ENCODE results near the gene NTM.

Gene NTM

DNA sequence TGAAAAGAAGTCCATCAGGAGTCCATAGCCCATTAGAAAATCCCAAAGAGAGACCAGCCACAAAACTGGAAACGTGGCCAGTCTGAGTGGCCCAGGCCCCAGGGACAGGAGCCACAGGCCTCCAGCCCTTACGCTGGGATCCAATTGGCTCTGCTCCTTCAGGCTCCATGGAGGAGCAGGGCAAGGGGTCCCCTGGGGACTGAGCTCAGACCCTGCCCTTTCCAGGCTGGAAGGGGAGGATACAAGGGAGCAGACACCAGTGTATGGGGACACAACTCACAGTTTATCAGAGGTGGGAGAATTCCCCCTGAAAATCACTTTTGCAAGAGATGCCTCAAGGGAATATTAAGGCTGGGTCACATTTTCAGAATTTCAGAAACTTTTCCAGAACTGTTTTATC is 227.5 kb downstream of the NTM start:
- no peak for DNase-seq

DNA sequence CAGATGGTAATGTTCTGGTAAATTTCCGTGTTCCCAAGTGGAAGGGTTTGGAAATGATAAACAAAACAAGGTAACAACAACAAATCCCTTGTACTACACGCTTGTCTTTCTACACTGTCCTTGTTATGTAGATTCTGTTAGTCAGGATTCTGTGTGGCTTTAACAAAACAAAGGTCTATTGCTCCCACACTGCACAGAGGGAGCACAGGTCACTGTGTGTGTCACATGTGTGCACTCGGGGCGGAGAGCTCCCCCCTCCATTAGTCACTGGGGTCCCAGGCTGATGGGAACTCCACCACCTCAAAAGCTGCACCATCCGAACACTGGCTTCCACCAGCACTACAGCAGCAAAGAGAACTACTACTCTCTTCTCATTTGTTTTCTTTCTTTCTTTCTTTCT is 227.9 kb downstream of the NTM start:
- DNase-seq = peak in 2 of 51 donors; percentile 32 to 53

DNA sequence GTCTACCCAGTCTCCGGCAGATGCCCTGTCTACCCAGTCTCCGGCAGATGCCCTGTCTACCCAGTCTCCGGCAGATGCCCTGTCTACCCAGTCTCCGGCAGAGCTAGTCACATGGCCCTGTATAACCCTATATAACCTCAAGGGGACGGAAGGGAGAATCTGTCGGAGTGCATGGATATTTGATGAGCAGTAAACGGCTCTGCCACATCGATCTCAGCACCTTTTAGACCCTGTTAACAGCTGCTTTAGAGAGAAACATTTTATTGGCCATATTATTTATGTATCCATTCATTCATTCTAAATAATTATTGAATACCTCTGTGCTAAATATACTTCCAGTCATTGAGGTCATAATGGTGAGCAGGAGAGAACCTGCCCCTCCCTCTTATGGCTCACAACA is 228.9 kb downstream of the NTM start:
- no peak for DNase-seq

DNA sequence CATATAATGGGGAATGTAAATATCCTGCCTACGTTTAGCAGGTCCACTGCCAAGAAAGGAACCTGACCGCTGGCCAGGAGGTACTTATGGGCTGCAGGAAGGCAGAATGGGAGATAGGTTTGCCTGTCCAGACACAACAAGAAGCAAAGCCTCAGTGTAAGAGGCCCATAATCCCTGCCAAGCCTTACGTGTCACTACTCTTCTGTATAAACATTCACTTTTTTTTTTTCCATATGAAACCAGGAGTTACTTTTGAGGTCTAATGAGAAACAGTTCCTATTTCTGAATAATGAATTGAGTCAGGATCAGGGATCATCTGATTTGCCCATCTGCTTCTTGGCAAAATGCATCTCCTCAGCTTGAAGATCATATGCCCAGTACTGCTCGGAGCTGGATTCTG is 230.2 kb downstream of the NTM start:
- DNase-seq = no peak

DNA sequence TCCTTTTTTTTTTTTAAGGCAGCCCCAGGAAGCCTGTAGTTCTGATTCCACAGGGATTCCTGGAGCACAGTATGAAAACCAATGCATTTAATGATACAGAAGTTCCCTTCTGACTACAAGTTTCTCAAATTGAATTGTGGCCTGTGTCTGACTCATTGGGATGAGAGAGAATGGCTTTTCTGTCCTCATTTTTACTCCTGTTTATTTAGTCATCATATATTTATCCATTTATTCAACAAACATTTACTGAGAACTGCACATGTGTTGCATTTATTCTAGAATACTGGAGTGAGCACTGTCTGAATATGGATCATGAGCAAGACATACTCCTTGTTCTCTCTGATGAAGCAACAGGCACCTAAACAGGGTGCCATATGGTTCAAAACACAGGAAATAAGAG is 231.2 kb downstream of the NTM start:
- no peak for DNase-seq

DNA sequence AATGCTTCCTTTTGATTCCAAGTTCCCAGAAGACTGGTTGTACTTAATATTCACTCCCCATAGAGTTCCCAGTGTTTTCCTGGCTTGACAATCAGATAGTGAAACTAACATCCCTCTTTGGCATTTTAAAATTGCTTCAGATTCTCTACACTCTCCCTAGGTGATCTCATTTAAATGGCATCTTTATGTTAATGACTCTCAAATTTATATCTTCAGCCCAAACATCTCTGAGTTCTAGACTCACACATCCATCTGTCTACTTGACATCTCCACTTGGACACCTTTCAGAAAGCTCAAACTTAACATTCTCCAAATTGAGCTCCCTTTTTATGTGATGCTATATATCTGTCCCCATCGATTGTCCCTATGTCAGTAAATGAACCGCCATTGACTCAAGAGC is 232.0 kb downstream of the NTM start:
- no peak for DNase-seq

DNA sequence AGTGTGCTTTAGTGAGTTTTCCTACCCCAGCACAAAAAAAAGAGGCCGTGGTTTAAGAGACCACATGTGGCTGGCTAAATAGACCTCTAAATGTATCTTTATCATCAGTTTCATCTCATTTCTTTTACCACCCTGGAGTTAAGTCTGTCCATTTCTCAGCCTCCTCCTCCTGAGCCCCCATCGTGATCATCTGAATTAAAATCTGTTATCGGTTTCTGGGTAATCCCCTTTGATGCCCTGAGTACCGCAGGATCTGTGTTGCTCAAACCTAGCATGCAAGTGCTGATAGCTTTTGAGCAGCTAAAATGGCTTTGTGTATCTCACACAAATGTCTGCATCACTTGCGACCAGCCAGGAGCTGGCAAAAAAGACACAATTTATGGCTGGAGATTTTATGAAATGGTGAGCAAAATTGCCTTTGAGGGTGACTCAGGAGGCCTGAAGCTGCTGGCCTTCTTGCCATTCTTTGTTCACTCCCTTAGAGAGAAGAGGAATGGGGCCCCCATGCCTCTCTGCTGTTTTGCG is 236.5 kb downstream of the NTM start:
- no peak for DNase-seq

DNA sequence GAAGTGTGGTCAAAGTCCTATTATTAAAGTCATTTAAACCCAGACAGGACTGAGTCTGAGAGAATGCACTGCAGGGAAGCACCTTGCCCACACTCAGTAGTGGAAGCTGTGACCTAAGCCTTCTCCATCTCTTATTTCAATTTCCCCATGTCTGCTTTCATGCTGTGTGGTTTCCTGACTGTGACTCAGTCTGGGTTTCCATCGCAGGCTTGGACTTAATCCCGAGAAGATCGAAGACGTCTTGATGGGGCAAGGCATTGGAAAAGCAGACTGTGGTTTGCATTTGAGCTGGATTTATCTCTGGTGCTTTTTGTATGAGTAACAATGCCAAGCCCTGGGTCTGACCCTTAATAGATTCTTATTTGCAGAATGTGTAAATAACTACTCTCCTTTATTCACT is 238.9 kb downstream of the NTM start:
- no peak for DNase-seq

DNA sequence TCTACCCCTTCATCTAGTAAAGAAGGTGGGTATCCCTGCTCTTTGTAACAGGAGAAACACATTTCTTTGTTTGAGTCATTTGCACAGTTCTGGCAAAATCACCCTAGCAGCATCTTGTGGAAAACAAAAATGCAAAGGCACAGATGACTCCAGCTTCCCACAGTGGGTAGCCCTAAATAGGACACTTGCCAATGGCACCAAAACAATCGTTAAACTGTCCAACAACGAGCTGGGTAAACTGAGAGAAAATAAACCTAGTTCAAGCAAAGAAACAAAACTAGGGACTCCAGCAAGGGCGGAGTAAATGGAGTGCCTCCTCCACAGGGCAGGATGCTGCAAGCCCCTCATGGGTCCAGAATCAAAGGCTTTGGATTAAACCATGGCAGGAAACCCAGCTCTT is 239.5 kb downstream of the NTM start:
- DNase-seq = peak in 3 of 51 donors; percentile 35 to 69 (median 54)

DNA sequence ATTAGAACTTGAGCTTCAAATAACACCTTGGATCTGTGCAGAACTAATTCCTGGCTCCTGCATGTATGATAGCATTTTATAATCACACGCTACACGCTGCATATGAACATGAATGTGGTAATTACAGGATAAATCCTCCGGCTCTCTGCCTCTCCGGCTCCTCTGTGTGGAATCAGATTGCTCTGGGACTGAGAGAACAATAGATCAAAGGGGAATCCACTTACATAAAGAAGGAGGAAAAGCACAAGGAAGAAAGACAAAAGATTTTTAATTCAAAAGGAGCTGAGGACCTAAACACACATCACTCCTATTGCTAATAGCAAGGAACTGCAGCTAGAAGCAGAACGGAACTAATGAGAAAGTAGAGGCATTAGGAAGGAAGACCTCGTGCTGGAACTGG is 240.9 kb downstream of the NTM start:
- DNase-seq = no peak

DNA sequence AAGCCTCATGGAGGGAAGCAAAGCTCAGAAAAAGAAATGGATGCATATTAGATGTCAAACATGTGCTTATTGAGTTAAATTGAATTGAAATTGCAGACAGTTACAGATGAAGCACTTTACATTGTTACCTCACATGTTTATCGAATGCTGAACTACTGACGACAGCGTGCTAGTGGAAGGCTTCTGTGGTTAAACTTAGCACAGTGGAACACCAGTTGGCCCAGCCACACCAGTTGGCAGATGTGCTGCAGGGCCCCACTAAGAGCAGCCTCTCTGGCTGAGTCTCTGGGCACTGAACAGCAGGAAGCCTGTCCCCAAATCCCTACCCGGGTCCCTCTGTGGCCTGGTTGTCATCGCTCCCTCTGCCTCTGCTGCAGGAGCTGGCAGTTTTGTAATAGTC is 242.1 kb downstream of the NTM start:
- DNase-seq = no peak

DNA sequence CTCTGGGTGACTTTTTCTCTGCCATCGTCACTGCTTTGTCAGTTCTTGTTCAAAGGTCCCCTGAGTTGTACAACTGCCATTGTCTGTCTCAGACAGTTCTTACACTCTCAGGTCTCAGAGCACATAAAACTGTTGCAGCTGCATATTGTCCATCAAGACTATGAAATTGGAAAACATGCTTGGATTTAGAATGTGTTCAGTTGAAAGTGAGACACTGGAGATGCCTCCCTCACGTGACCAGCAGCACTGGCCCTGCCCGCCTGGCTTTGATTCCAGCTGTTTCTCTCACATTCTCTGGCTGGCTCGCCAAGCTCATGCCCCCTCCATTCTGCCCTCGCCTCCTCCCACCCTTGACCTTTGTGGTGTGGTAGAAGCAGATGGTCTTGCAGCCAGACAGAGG is 244.2 kb downstream of the NTM start:
- DNase-seq = peak in 23 of 51 donors; percentile 32 to 74 (median 50)

DNA sequence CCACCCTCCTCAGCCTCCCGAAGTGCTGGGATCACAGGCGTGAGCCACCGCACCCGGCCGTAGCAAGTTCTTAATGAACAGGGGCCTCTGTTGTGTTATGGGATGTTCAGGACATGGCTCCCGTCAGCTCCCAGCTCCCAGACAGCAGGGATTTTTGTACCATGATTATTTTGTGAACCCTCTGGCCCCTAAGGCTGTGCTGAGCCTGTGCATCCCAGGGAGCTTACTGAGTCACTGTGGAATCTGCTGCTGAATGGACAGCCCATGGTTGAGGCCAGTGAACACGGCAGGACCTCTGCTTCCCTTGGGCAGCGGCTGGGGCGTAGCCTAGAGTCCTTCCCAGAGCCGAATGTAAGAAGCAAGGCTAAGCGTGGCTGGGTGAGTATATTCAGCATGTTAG is 245.2 kb downstream of the NTM start:
- DNase-seq = no peak

DNA sequence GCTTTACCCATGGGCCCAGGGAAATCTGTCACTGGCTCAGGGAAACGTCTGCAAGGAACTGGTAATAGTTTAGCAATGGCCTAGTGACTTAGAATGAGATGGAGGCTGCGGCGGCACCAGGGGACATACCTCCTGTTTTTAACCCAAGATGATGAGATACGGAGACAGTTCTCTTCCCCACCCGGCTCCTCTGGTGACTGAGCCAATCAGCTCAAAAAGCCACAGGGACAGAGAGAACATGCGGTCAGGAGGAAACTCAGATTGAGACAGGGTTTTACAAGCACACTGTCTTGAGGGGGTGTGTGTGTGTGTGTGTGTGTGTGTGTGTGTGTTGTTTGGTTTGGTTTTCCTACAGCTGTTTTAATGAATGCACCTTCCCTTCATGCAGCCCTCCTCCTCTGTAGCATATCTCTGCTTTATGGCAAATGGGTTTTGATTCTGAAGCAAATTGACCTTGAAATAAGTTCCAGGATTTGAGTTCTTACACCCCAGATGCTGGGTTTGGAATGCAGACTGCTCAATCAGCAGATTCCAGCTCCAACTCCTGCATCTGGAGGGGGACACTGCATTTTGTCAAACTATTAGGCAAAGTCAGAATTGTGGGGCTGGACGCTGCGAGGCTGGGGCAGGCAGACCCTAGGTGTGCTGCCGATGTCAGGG is 246.2 kb downstream of the NTM start:
- DNase-seq = no peak

DNA sequence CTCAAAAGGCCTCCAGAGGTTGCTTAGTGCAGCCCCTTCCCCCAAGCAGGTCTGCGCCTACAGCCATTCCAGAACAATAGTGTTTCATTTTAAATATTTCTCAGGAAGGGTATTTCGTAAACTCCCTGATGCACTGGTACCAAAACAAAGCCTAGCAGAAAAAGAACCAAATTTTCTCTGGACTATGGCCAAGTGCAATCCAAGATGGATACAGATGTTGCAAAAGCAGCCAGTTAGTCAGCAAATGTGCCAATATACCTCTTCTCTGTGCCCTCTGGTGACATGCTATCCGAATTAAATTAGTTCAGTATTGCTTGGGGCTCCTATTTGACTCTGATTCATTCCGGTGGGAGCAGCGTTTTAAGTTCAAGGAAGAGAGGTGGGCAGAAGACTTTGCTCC is 247.8 kb downstream of the NTM start:
- no peak for DNase-seq

DNA sequence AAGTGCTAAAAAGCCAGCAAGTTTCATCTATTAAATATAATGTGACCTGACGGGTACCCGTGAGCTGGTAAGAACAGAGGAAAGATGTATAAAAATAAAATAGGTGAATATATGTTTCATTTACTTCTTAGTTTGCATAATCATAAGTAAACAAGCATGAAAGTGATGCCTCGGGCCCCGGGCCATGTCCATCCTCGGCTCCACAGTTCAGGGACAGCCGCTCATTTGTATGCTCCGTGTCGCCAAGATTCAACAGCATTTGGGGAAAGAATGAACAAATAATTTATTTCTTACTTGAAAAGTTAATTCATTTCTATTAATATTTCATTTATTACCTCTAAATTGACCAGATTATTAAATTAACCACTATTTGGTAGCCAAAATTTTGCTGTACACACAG is 251.8 kb downstream of the NTM start:
- DNase-seq = peak in 10 of 51 donors; percentile 18 to 54 (median 32)

DNA sequence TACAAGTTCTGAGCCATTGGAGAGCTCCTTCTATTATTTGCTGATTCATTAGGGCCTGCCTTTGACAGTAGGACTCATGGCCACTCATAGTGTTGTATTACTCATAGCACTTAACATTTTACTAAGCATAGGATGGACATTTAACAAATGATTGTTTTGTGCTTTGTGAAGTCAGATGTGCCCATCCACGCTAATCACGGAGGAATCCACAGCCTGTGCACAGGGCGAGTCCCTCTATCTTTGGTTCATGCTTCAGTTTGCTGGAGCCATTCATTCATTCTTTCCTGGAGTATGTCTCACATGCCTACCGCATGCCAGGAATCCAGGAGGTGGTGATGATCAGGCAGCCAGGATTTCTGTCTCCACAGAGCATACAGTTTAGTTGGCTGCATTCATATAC is 254.1 kb downstream of the NTM start:
- no peak for DNase-seq

DNA sequence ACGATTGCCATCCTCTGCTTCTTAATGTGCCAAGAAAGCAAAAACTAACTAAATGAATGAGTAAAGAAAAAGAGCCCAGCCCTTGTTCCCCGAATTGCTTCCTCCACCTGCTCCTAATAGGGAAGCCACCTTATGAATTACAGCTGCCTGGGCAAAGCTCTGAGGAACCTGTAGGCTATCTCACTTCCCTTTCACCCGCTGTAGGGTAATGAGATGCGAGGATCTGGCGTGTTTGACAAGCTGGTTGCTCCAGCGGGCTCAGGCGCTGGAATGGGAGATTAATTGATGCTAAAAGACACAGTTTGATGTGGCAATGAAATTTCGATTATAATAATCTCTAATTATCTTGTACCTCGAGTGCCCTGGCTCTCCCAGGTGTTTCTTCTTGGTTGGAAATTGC is 256.4 kb downstream of the NTM start:
- DNase-seq = no peak

DNA sequence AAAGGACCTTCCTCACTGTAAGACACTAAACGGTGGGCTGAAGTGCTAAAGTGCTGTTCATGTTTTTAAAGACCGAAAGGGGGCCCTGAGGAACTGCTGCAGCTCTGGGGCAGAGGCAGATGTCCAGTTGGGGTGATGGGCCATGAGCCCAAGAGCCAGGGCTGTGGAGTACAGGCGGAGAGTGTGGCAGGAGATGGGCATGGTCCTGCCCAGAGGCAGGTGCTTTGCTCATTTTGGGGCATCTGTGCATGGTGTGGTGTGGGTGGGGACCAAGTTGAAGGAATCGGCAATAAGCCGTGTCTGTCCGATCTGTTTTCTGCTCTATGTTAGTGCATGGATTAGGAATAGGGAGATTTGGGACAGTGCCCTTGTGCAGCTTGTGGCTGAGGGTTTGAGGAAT is 258.3 kb downstream of the NTM start:
- no peak for DNase-seq

DNA sequence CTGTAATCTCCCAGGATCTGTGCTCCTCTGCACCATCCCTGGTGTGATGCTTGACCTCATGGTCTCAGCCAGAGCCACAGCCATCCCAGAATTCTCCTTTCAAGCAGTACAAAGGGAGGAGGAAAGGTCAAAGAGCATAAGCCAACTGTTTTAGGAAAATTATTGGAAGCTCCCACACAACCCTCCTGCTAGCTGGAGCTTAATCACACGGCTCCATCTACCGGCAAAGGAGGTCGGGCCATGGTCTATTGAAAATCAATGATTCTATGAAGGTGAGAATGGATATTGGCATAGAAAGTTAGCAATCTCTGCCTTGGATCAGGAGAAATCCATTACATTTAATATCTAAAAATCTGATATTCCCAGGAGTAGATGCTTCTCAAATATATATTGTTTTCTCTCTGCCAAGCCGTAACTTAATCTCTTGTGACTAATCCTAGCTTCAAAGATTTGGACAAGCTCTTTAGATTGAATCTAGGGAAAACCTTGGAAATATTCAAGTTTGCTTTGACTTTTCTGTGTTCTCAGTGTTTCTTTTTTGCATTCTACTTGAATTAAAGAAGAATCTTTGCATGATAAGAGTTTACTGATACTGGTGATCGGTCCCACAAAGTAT is 259.6 kb downstream of the NTM start:
- peak in 1 of 51 donors; percentile 27 for DNase-seq

DNA sequence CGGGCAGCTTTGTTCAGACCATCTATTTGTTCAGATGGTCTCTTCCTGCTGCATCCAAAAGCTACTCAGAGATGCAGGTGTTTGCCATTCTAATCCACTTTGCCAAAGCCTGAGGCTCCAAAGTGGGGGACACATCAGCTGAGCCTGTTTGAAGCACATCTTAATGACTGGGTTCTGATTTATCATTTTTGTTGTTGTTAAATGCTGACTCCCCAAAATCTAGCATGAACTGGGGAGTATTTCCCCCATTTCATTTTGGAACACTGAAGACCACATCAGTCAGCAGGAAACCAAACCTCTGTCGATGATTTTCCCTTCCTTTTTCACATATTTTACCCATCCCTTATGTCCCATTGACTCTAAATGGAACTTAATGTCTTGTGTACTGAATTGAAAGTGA is 262.6 kb downstream of the NTM start:
- DNase-seq = no peak

DNA sequence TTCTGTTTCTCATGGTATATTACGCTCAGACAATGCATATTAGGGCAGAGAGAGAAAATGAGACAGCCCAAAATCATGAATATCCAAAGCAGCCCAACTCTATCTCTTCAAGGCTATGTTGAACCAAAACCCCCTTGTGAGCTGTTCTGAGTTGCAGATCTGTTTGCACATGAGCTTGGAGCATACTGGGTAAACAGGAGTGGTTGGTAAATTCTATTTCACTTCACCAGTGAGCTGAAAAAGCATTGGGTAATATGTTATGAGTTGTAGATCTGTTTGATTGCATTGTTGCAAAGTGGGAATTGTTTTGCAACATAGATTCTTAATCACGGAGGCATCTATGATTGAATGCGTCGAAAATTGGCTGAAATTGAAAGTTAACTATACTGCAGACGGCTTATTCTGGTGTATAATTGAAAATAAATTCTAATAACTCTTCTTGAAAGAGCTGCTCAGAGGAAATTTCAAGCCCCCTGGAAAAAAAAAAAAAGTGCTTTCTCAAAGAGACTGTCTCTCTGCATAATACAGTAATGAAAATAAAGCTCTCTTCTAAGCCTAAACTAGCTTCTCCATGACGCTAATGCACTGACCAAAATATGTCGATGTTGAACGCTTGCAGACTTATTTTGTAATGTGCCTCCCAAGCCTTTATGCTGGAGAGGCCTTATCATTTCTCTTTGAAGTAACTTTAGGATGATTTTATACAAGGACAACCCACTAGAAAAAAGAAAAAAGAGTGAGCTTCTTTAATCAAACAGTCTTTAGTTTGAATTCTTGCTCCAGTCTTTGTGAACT is 263.7 kb downstream of the NTM start:
- DNase-seq = no peak
